AG10803 (cell line): ENCODE results near the gene P2RX3.
"Not testable (repeated sequence)": the region's sequence is repeated elsewhere in the genome, so short reads cannot be mapped to it uniquely, and the experiment has no call there.

Experiments used
- DNase-seq: peaks from one replicate; pipeline ENCODE4 v3.0.0; 2010; ENCODE audit warnings: low read depth
- H3K4me3 ChIP-seq: 2 replicates; pipeline ENCODE4 v1.5.1; 2011; ENCODE audit warnings: mild to moderate bottlenecking, low read length, control low read depth
- TF ChIP-seq, protein P1 (sequence below): conservative IDR thresholded peaks from 2 replicates; pipeline ENCODE4 v1.5.1; 2011; ENCODE audit warnings: mild to moderate bottlenecking, low read length, control low read depth, inconsistent platforms

Gene P2RX3

DNA sequence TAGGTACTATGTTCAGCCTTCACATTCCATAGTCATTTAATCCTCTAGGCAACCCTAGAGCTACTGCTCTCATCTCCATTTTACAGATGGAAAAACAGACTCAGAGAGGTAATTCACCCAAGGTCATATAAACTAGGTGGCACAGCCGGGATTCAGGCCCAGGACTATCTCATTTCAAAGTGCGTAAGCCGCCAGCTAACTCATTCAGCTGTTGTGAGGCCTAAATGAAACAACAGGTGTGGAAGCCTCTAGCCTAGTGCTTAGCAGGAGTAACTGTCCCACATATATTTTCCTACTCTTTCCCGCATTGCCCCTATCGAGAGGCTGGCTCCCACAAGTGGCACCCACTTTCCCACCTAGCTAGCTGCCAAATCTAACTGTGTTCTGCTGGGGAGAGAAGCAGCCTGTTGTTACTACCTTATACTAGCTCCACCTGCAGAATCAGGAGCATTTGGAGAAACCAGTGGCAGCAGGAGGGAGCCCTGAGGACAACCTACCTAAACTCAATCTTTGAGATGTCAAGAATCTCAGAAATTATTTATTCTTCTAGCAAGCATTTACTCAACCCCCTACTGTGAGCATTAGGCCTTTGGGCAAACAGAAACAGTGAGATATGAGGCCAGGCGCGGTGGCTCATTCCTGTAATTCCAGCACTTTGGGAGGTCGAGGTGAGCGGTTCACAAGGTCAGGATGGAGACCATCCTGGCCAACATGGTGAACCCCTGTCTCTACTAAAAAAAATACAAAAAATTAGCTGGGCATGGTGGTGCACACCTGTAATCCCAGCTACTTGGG lies 21.9 kb downstream of the P2RX3 start:
- TF ChIP-seq, protein P1, sequence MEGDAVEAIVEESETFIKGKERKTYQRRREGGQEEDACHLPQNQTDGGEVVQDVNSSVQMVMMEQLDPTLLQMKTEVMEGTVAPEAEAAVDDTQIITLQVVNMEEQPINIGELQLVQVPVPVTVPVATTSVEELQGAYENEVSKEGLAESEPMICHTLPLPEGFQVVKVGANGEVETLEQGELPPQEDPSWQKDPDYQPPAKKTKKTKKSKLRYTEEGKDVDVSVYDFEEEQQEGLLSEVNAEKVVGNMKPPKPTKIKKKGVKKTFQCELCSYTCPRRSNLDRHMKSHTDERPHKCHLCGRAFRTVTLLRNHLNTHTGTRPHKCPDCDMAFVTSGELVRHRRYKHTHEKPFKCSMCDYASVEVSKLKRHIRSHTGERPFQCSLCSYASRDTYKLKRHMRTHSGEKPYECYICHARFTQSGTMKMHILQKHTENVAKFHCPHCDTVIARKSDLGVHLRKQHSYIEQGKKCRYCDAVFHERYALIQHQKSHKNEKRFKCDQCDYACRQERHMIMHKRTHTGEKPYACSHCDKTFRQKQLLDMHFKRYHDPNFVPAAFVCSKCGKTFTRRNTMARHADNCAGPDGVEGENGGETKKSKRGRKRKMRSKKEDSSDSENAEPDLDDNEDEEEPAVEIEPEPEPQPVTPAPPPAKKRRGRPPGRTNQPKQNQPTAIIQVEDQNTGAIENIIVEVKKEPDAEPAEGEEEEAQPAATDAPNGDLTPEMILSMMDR: no peak
- no peak for DNase-seq

DNA sequence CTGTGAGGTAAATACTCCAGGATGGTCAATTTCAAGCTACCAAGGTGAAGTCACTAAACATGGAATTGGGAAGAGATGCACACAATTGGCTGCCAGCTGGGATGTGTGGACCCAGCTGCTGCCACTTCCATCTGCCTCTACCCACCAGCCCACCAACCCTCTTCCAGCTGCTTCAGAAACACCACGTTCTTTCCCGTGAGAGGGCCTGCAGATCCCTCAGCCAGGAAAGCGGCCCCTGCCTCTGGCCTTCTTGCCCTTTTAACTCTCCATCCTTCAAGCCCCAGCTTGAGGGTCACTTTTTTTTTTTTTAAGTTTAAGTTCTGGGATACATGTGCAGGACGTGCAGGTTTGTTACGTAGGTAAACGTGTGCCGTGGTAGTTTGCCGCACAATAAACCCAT lies 22.8 kb downstream of the P2RX3 start:
- DNase-seq: no peak

More for the DNA sequence above, 21.9 kb downstream of the P2RX3 start:
- H3K4me3 ChIP-seq: no peak overlapping the region

DNA sequence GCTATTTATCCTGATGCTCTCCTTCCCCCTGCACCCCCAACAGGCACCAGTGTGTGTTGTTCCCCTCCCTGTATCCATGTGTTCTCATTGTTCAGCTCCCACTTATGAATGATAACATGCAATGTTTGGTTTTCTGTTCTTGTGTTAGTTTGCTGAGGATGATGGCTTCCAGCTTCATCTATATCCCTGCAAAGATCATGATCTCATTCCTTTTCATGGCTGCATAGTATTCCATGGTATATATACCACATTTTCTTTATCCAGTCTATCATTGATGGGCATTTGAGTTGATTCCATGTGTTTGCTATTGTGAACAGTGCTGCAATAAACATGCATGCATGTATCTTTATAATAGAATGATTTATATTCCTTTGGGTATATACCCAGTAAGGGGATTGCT lies 23.3 kb downstream of the P2RX3 start:
- DNase-seq, H3K4me3 ChIP-seq: not testable (repeated sequence)

More for the DNA sequence above, 22.8 kb downstream of the P2RX3 start:
- TF ChIP-seq, protein P1: no peak
- no peak overlapping the region for H3K4me3 ChIP-seq

DNA sequence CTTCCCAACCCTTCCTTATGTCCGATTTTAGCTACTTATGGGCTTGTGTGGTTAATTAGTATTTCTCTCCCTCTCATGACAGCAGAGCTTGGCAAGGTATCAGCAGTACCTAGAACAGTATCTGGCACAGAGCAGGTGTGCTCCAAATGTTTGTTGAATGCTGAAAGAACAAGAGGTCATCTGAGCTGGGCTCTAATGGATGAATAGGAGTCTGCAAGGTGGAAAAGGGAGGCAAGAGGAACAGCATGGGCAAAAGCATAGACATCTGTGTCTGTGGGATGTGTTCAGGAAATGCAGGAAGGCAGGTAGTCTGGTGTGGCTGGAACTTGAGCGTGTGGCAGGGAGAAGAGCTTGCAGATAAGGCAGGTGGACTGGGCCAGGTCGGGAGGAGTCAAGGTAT lies 23.8 kb downstream of the P2RX3 start:
- H3K4me3 ChIP-seq: no peak overlapping the region
- TF ChIP-seq, protein P1: no peak
- DNase-seq: no peak

GRCh38 chr11:57363131-57364080 lies 25.3 kb downstream of the P2RX3 start:
- no peak for DNase-seq
- TF ChIP-seq, protein P1: no peak
- no peak overlapping the region for H3K4me3 ChIP-seq

GRCh38 chr11:57364851-57365660 lies 26.9 kb downstream of the P2RX3 start:
- no peak for DNase-seq
- no peak overlapping the region for H3K4me3 ChIP-seq
- TF ChIP-seq, protein P1: no peak
